ENCODE measurements around the gene DNASE1L1.

- TF ChIP-seq, protein P1, sequence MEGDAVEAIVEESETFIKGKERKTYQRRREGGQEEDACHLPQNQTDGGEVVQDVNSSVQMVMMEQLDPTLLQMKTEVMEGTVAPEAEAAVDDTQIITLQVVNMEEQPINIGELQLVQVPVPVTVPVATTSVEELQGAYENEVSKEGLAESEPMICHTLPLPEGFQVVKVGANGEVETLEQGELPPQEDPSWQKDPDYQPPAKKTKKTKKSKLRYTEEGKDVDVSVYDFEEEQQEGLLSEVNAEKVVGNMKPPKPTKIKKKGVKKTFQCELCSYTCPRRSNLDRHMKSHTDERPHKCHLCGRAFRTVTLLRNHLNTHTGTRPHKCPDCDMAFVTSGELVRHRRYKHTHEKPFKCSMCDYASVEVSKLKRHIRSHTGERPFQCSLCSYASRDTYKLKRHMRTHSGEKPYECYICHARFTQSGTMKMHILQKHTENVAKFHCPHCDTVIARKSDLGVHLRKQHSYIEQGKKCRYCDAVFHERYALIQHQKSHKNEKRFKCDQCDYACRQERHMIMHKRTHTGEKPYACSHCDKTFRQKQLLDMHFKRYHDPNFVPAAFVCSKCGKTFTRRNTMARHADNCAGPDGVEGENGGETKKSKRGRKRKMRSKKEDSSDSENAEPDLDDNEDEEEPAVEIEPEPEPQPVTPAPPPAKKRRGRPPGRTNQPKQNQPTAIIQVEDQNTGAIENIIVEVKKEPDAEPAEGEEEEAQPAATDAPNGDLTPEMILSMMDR (IDR thresholded peaks at IDR 0.05), result no peak
- no peak for TF ChIP-seq POLR2A (IDR thresholded peaks at IDR 0.05)
Measured at GRCh38 chrX:154445776-154446175, 36.7 kb upstream of the DNASE1L1 start.

All from suprapubic skin (tissue), 3 donors.